Cerebellar nuclear complex (tissue), 1 donor: ENCODE measurements around the gene FLRT2.

Experiments
- DNase-seq, 2 experiments: peaks; one replicate each; lab custom pipeline; 2025; lab: John Stamatoyannopoulos, UW

The FLRT2 gene, protein sequence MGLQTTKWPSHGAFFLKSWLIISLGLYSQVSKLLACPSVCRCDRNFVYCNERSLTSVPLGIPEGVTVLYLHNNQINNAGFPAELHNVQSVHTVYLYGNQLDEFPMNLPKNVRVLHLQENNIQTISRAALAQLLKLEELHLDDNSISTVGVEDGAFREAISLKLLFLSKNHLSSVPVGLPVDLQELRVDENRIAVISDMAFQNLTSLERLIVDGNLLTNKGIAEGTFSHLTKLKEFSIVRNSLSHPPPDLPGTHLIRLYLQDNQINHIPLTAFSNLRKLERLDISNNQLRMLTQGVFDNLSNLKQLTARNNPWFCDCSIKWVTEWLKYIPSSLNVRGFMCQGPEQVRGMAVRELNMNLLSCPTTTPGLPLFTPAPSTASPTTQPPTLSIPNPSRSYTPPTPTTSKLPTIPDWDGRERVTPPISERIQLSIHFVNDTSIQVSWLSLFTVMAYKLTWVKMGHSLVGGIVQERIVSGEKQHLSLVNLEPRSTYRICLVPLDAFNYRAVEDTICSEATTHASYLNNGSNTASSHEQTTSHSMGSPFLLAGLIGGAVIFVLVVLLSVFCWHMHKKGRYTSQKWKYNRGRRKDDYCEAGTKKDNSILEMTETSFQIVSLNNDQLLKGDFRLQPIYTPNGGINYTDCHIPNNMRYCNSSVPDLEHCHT

DNA sequence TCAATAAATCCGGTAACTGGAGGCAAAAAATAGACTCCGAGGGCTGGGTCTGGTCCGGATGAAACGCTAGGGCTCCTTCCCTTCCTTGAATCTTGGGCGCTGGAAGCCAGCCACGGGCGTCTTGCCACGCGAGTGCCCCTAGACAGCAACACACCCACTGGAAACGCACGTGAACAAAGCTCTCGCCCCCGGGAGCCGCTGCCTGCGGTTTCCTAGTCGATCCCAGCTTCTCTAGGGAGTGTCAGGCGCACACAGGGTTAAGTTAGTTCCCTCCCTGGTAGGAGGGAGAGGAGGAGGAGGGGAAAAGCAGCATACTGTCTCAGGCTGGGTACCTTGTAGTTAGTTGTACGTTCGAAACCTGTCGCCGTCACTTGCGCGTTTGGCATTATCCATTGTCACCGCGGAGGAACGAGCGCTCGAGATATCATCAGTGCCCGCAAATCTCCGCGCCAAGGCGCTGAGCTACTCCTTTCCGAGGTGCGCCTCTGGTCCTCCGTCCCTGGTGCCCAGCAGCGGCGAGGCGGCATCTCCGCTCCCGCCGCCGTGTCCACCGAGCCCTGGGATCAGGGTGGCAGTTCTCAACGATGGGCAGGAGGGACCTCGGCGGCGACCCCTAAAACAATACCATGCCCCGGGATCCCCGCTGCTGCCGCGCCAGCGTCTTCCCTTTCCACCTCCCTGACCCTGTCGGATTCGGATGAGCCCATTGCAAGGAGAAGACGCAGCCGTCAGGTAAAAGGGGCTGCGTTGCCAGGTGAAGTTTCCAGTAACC is at the start of gene FLRT2:
Gene FLRT2, plus strand, starts transcription at position 342 of the 772 bp plus-strand sequence. CDS start 91,371 bp downstream, outside the sequence.
- DNase-seq = no peak

DNA sequence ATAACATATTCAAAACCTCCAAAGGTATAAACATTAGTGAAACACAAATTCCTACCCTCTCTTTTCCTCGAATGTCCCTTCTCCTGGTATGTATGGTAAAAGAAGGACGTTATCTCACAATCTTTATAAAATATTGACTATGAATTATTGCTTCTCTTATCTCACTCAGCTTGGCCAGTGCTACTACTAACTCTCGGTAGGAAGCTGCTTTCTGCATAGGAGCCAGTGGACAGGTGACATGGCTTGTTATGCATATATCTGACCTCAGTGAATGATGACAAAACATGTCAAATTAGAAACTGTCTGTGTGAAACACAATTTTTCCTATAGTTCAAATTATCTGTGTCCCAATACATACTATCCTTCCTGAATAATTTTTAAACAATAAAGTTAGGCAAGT is 48.5 kb upstream of the FLRT2 start:
- no peak for DNase-seq

DNA sequence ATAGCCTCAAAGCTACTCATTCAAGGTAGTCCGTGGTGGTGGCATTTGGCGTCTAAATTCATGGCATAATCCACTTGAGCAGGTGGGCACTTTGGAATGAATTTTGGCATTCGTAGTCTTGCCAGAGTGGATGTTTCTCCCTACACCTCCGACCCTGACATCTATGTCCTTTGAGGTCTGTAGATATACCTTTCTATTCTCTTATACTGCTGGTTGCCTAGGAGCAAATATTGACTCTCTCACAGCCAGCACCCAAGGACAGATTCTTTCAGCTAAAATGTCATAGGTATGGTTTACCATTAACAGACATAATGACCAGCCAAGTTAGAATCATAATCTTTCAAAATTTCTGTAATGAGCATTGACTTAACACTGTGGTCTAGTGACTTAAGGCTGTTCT is 47.4 kb upstream of the FLRT2 start:
- DNase-seq = no peak

GRCh38 chr14:85483037-85483436 is 46.9 kb upstream of the FLRT2 start:
- no peak for DNase-seq

DNA sequence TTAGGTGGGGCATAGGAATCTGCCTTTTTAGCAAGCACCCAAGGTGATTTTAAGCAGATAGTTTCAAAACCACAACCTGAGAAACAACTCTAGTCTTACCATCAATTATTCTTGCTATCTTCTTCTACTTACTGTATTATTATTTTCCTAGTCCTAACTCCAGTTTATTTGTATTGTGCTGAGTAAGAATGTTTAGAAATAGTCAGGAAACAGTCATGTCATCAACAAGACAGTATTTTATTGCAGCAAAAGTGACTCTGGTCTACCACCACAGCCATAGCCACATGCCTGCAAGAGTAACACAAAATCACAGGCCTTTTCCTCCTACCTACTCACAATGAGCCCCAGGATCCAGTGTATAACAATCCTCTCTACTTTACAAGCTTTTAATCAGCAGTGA is 46.3 kb upstream of the FLRT2 start:
- DNase-seq = no peak

DNA sequence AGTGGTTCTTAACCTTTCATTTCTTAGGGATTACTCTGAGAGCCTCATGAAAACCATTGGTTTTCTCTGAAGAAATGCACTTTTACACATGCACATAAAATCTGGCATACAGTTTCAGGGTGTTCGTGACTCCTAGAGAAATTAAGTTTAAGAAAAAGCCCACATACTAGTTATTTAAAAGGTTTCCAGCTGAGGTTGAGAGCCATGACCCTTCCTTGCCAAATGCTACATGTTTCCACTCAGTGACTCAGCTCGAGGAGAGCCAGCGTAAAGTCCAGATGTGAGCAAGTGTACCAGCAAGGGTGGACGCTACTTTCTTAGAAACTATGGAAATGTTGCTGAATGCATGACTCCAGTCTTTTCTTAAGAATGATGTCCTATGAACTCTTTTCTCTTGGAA is 42.7 kb upstream of the FLRT2 start:
- no peak for DNase-seq

DNA sequence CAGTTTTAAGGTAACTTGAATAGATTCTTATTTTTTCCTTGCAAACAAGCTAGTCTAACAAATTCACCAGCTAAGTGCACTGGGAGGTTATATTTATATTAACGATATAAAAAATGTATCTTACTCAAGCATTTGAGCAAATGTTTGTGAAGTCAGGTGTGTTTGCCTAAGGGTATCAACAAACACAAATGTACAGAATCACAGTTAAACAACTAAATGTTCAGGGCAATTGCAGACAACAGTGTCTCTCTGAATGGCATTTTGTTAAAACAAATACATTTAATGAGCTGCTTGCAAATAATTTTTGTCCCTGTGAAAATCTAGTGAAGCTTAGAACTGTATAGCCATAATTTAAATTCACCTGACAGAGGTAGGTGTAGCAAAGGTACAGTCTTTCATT is 28.2 kb upstream of the FLRT2 start:
- no peak for DNase-seq

DNA sequence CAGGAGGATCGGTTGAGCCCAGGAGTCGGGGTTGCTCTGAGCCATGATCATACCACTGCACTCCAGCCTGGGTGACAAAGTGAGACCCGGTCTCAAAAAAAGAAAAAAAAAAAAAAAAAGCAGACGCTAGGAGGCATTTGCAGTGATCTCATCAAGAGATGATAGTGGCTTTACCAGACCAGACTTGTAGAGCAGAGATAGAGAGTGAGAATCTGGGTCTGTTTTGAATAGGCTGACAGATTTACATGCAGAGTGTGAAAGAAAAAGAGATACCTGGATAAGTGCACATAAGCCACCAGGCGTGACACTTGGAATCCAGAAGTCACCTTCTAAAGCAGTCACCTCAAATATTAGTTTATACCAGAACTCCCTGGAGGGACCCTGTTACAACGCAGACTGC is 21.1 kb upstream of the FLRT2 start:
- no peak for DNase-seq

DNA sequence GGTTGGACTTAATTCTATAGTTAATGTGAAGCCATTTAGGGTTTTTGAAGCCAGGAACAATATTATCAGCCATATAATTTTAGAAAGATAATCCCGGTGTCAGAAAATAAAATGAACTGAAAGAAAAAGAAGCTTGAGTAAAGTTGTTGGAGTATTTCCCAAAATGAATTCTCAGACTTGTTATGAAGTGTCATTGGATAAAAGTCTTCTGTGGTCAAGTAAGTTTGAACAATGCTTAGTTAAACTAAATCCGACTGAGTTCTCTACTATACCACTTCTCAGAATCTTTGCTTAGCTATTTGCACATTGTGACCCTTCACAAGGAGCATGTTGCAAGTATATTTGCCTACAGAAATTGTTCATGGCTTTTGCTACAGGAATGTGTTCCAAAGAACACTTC is 17.5 kb upstream of the FLRT2 start:
- no peak for DNase-seq

GRCh38 chr14:85514487-85514886 is 15.5 kb upstream of the FLRT2 start:
- DNase-seq = no peak

GRCh38 chr14:85516239-85517113 is 13.5 kb upstream of the FLRT2 start:
- no peak for DNase-seq

- DNase-seq = no peak
Measured at GRCh38 chr14:85517114-85517688, 12.7 kb upstream of the FLRT2 start.

GRCh38 chr14:85519661-85520305 is 10.2 kb upstream of the FLRT2 start:
- DNase-seq = no peak

DNA sequence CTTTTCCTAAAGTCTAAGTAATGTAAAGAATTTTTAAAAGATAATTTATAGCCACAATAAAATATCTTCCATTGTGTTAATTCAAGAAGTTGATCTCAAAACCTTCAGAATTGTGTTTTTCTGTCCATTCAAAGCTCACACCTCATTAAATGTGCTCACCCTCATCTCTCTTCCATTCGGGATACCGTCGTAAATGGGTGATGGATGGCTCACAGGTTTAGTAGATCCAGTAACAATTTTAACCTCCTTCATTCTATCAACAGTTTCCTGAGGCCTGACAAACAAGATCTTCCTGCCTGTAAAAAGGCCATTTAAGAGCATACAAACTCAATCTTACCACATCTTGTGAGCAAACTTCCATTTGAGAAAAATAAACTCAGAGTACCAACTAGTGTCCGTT is 9.4 kb upstream of the FLRT2 start:
- DNase-seq = no peak

GRCh38 chr14:85523624-85524023 is 6.3 kb upstream of the FLRT2 start:
- DNase-seq = no peak

DNA sequence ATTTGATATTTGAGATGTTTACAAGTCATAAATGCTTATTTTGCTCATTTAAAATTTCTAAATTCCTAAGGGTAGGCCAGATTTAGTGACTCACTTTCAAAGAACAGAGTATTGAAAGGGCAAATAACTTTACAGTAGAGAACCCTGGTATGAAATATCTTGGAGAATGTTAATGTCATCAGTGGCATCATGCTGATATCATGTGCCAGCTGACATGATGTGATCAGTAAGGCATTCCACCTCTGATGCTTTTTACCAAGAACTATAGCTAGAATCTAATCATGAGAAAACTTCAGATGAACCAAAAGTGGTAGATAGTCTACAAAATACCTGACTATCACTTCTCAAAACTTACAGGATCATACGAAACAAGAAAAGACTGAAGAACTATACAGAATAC is 2.9 kb upstream of the FLRT2 start:
- DNase-seq = no peak

DNA sequence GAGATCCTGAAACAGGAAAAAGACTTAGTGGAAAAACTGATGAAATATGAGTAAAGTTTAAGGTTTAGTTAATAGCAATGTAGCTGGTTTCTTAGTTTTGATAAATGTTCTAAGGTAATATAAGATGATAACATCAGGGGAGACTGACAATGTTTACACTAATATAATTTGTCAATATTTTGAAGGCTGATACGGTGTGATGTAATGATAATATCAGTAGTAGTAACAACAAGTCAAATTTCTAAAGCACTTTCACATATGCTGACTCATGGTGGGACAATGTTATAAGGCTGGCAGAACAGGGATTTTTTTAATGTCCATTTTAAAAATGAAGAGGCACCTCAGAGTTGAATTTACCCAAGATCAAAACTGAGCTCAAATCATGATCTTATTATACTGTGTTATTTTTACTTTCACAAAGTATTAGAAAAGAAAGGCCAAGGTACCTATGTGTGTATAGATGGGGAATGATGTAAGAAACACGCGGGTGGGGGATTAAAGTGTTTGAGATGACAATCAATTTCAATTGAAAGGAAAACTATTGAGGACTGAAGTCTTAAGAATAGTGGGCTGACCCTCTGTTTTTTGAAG is 2.4 kb upstream of the FLRT2 start:
- DNase-seq = no peak

- DNase-seq = no peak
Measured at GRCh38 chr14:85528080-85528896, 1.7 kb upstream of the FLRT2 start.

DNA sequence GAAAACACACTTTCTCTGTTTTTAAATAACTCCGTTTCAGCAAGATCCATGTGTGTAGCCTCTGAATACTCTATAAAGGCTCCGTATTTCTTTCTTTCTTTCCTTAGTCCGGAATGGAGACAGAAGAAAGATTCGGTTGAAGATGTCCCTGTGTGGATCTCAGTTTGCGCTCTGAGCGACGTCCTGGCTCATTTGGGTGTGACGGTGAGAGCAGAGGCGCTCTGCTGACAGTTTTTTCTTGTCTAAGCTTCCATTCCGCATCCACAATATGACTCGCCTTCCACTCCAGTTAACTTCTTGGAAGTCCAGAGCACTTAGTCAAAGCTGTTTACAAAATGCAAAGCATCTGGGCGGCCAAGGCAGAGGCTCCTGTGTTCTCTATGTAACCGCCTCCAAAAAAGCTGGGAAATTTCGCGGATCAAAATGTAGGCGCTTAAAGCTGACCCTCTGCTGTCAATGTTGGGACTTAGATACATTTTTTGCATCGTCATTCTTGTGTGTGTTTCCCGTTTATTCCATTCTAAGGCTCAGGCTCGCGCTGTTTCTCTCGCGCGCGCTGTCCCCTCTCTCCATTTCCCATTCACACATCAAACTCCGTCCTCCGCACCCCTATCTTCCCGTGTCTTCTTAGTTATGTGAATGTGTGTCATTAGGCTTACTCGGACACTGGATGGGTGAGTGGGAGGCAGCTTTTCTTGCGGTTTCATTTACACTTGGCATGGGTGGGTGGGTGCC is 880 bp upstream of the FLRT2 start:
- DNase-seq = no peak
